C4-2B (cell line): ENCODE data around the gene UGT1A4.

ENCODE experiments used
- CTCF ChIP-seq: fragments of 450-650 bp; conservative IDR thresholded peaks from 2 replicates; pipeline ENCODE4 v1.5.1; 2017; ENCODE audit warnings: mild to moderate bottlenecking
- ZFX ChIP-seq: fragments of 450-650 bp; IDR thresholded peaks from 2 replicates; pipeline ENCODE4 v1.6.1; 2017

DNA sequence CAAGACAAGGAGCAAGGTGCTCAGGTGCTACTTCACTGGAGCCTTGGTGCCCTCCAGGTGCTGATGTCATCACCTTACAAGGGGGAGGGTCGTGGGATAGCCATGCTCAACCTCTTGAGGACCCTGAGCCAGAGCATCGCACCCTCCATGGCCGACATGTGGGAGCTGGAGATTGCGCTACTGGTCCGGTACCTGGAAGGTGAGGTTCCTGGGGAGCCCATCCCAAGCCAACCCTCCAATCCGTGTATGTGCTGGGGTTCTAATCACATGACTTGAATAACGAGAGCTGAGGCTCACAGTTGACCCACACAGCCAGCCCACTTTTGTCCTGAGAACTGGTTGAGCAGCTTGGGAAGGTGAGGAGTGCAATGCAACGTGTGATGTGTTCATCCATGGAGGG is 85.5 kb downstream of the UGT1A4 start:
- no peak for TF ChIP-seq CTCF
- TF ChIP-seq ZFX, result no peak
